ENCODE measurements around the gene RGPD8.

- TF ChIP-seq, protein P1, sequence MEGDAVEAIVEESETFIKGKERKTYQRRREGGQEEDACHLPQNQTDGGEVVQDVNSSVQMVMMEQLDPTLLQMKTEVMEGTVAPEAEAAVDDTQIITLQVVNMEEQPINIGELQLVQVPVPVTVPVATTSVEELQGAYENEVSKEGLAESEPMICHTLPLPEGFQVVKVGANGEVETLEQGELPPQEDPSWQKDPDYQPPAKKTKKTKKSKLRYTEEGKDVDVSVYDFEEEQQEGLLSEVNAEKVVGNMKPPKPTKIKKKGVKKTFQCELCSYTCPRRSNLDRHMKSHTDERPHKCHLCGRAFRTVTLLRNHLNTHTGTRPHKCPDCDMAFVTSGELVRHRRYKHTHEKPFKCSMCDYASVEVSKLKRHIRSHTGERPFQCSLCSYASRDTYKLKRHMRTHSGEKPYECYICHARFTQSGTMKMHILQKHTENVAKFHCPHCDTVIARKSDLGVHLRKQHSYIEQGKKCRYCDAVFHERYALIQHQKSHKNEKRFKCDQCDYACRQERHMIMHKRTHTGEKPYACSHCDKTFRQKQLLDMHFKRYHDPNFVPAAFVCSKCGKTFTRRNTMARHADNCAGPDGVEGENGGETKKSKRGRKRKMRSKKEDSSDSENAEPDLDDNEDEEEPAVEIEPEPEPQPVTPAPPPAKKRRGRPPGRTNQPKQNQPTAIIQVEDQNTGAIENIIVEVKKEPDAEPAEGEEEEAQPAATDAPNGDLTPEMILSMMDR (conservative IDR thresholded peaks at IDR 0.05): no peak
- TF ChIP-seq EZH2 (IDR thresholded peaks at IDR 0.05; ENCODE audit: low read depth): no peak
Measured at GRCh38 chr2:112451317-112451716, 17.9 kb upstream of the RGPD8 start.
